Inflammatory macrophage (primary cell): ENCODE results near the gene TOX2.

Experiments
- DNase-seq, 2 donors: peaks; one replicate each; pipeline ENCODE4 v3.0.0-alpha.2; 2020 to 2022

TOX2 gene

GRCh38 chr20:44112889-44113617, 198.4 kb downstream of the TOX2 start:
- no peak for DNase-seq

- no peak for DNase-seq
Measured at GRCh38 chr20:44113618-44114376, 199.1 kb downstream of the TOX2 start.

- DNase-seq: no peak
Measured at GRCh38 chr20:44115181-44115580, 200.5 kb downstream of the TOX2 start.

- no peak for DNase-seq
Measured at GRCh38 chr20:44115762-44116644, 201.4 kb downstream of the TOX2 start.

GRCh38 chr20:44117296-44118184, 202.9 kb downstream of the TOX2 start:
- no peak for DNase-seq

GRCh38 chr20:44118185-44119033, 203.8 kb downstream of the TOX2 start:
- no peak for DNase-seq
